NCI-H128 (cell line): Measurements from ENCODE around the gene KRTAP5-2.

ENCODE experiments used
- DNase-seq: peaks from one replicate; lab custom pipeline; 2025; ENCODE audit not compliant: unreplicated experiment; lab: John Stamatoyannopoulos, UW

The KRTAP5-2 gene

DNA sequence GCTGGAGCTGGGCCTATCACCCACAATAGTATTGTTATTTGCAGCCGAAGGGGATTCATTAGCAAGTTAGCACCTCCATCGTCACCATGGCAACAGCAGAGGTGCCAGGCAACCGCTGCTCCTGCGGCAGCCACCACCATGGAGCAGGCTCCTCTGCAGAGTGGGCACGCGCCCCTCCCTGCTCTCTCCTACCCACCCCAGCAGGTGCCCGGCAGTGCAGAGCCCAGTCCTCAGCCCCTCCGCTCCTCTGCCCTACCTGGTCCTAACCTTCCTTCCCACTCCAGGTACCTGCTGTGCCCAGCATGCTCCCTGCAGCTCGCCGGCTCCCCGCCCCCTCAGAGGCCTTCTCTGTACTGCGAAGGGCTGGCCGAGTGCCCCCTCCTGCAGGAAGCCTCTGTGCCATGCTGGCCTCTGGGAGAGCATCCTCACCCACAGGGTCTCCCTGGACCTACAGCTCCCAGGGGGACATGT is 29.6 kb downstream of the KRTAP5-2 start:
- DNase-seq = peak; percentile 39

DNA sequence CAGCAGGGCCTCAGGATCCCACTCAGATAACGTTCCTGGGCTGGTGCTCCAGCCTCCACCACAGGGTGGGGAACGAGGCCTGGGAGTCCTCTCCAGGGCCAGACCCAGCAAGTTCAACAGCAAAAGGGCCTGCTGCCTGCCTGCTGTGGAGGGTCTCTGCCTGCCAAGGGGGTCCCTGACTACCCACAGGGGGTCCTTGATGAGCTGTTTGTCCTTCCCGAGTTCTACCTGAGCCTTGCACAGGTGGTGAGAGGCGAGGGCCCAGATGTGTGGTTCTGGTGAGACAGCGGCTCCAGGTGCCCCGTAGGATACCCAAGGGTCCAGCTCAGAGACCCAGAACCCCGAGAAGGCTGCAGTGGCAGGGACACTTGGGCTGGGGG is 30.4 kb downstream of the KRTAP5-2 start:
- DNase-seq = no peak

DNA sequence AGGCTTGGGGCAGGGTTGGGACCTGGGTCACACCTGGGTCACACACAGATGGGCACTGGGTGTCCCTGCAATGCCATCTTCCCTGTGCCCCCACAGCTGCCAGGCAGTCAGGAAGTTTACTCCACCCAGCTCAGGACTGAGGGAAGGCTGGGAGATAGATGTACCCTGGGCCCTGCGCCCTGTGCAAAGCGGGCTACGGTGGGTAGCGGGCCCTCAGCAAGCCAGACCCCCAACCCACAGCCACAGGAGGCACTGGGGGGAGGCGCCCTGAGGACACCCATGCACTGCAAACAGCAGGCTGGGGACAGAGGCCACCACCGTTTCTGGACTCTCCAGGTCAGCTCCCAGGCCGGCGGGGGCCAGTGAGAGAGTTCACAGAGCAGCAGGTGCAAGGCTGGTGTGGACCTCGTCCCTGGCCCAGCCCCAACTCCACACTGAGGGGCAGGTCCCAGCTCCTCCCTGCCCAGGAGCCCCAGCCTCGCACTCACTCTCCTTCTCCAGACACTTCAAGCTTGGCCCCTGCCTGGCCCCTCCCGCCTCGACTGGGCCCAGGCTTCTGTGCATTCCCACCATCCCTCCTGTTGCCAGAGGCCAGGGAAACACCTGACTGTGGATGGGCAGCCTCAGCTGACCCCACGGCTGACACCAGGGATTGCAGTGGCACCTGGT is 30.9 kb downstream of the KRTAP5-2 start:
- no peak for DNase-seq

DNA sequence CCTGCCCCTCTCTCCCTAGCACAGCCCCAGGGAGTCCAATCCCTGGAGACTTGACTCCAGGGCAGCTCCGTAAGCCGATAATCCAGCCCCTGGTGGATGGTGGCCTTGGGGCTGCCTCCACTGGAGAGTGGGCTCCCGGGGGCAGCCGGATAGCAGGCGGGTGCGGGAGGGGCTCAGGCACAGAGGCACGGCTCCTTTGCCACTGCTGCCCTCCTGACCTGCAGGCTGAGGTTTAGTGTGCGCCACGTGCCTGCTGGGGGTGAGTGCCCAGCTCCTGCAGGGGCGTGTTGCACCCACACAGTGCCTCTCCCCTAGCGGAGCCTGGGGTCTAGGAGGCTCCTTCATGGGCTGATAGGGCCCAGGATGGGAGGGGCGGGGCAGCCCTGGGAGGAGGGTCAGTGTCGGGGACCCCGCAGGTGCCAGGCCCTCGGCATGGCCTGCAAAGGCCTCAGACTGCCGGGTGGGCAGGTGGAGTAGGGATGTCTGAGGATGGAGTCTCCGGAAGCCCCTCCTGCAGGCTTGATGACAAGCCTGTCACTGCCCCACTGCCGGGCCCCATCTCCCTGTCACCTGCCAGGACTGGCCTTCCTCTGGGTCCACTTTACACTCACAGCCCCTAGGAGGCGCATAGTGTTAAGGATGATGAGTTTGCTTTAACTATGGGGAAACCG is 31.6 kb downstream of the KRTAP5-2 start:
- no peak for DNase-seq

DNA sequence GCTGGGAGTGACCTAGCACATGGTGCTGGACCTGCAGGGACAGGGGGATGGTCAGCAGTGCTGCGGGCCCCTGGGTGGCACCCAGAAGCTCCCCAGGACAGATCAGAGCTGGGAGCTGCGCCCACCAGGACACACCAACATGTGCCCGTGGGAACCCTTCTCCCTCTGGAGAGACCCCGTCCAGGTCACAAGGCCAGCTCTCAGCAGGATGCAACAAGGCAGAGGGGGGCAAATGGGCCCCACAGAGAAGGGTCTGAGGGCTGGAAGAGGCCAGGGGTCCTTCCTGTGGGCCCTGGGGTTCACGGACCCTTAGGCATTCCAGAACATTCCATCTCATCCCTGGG is 32.2 kb downstream of the KRTAP5-2 start:
- DNase-seq = no peak

DNA sequence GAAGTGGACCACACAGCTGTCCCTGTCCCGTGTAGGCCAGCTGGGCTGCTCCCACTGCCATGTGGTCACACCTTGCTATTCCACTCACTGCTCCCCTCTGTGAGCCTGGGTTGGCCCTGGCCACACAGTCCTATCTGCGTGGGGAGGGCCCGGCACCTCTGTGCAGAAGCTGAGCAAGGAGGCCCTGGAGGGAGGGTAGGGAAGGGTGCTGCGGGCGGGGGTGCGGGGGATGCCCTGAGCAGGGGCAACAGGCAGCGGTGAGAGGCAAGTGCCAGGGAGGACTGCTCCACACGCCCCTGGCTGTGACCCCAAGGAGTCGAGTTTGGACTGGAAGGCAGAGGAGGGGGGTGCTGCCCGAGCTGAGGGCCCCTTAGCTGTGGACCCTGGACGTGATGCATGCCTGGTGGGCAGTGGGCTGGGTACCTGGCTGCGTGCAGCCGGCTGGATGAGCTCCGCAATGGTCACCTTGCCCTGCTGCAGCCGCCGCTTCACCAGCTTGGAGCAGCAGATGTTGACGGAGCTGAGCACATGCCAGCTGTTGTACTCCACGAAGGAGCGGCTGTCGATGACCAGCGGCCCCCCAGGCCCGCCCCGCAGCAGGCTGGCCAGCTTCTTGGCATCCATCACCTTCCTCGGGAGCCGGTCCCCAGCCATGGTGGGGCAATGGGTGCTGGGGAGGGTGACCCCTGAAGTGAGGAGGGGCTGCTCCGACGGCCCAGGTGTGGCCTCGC is 32.8 kb downstream of the KRTAP5-2 start:
- DNase-seq = no peak

DNA sequence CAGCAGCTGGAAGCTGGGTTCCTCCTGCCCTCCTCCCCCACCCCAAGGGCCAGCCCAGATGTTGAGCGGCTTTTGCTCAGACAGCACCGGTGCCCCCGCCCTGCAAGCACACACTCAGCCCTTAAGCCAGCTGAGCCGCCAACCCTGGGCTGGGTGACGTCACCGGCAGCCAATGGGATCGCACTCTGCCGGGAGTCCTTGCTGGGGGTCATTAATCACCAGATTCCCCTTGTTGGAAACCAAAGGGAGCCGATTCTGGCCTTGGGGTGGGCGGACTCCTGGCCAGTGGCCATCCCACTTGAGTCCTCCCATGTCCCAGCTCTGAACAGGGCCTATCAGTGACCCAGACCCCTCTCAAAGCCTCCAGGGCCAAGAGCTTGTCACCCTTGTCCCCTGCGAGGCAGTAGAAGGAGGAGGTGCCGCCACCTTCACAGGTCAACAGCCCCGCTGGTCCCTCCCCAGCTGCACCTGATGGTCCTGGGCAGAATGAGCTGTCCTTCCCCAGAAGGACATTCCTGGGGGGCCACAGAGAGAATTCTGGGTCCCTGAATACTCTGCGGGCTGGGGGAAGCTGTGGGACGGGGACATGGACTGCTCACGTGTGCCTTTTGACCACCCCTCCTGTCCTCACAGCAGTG is 33.4 kb downstream of the KRTAP5-2 start:
- no peak for DNase-seq

DNA sequence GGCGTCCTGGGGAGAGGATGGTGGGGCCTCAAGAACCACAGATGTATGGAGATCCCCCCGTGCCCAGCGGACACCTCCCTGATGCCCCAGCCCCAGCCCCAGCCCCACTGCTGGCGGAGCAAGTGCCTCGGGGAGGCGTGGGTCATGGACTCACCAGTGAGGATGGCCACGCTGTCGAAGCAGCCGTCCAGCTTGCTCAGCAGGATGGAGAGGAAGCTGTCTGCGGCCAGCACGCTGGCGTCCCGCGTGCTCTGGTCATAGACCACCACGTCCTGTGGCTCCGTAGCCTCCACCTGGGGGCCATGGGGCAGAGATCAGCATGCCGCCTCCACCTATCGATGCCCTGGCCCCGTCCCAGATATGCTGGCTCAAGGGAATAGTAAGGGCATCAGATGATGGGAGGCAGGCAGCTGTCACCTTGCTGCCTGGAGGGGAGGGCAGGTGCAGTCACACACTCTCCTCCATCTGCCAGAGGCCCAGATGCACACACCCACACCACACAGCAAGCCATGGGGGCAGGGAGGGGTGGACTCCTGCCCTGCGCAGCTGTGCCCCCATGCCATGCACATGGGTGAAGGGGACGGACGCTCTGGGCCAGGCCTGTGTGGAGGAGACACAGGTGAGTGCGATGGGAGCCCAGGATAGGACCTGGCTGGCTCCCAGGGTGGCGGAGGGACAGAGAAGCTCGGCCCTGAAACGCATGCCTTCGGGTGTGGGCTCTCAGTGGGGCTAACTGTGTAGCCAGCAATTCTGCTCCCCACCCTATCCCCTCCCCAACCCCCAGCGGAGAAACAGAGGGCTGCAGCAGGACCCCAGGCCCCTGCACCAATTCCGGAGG is 34.2 kb downstream of the KRTAP5-2 start:
- DNase-seq = no peak

DNA sequence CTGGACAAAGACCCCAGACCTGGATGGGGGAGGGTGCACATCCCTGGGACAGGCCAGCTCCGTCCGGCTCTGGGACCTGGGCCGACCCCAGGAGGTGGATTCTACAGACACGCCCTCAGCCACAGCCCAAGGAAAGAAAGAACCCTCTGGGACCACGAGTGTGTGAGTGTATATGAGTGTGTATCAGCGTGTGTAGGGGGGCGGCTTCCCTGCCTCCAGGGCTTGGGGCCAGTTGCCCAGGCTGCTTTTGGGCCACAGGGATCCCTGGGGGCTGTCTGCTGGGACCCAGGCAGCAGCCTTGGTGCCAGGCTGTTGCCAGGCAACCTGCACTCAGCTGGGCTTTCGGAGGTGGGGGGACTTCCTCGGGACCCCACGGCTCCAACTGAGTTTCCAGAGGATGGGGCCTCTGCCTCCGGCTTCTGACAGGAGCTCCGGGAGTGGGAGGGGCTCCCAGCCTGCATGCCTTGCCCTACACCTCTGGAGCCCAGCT is 34.9 kb downstream of the KRTAP5-2 start:
- no peak for DNase-seq

DNA sequence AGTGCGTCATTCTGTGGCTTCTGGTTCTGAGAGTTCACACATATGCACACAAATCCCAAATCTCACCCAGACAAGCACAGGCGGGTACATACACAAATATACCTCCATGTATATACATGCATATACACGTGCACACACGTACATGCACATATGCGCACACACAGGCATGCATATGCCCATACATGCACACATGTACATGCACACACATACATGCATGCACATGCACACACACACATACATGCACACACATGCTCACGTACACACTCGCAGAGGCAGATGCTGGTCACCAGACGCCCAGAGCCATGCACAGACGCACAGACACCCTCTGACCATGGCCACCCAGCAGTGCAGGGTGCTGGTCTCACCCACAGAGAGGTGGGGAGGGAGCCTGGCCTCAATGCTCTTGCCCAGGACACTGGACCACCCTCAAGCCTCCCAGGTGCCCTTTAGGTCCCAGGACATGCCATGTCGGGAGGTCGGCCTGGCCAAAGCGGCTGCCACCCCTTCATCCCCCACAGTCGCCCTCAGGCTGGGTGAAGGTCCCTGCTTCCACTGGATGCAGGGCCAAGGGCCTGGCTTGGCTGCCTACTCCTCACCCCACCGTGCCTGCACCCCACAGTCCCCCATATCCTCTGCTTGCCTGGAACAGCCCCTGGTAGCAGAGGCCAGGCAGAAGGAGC is 35.5 kb downstream of the KRTAP5-2 start:
- DNase-seq = no peak

DNA sequence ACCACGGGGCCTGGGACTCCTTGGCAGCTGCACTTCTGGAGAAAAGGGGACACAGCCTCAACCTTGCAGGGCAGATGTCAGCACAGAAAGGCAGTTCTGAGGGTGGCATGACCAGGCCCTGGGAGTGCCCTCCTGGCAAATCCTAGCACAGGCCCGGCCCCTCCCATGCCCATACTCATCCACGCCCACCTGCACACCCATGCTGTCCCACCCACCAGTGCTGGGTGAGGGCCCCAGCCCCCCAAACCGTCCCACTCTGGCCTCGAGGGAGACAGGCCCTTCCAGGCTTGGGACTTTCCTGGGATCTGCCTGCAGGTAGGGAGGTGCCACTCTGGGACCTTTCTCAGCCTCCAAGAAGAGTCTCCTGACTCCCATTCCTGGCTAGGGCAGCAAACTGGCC is 36.1 kb downstream of the KRTAP5-2 start:
- no peak for DNase-seq

DNA sequence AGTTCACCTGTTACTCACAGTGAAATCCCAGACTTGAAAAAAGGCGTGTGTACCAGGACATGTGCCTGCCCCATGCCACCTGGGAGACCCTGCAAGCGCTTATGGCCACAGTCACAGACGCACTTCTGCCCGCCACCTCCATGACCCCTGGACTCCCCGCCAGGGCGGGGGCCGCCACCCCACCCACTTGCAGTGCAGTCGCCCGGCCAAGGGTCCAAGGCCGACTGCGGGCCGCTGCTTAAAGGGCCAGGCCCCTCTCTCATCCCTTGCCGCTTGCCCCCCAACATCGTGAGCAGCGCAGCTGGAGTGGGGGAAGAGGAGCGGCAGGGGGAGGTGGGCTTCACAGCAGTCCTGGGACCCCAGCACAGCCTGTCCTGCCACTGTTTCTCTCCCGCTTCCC is 36.8 kb downstream of the KRTAP5-2 start:
- no peak for DNase-seq

DNA sequence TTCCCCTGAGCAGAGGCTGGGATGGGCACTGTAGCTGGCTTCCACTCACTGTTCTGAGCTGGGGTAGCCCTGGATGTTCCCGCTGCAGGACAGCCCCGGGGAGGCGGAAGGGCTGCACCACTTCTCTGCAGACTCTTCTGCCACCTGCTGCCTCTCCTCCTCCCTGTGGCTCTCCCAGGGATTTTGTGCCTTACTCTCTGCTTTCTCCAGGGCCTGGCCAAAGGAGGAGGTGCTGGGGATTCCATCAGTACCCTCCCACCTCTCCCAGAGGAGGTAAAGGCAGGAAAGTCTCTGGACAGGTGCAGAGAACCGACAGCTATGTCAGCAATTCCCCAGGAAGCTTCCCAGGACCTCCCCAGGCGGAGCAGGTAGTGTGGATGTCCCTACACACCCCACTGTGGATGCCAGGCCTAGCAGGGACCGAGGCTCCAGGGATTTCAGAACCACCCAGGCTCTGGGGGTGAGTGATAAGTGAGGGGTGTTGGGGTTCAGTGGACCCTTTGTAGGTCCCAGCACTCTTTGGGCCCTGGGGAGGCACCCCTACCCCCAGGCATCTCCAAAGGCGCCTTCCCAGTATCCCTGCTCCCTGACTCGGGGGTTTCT is 37.3 kb downstream of the KRTAP5-2 start:
- no peak for DNase-seq

DNA sequence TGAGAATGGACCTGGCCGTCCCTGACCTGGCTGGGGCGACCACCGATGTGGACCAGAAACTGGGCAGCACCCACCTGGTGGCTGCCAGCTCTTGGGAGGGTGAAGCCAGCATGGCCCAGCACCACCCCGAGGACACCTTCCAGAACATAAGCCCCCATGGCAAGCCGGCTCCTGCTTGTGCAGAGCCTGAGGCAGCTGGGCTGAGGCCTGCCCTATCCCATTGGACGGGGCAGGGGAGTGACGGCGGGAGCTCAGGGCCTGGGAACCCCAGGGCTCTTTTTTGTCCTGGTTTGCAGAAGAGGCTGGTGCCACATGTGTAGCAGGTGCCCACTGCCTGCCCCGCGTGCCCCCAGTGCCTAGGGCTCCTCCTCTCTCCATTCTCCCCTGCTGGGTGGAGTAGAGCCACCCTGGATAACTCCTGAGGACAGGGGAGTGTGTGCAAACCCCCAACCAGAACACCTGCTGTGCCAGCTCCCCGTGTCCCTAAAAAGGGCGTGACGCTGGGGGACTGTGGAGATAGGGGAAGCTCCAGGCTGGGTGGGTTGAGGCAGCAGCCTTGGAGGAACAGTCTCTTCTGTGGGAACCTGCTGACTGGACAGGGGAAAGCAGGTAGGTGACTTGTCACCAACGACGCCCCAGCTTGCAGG is 38.0 kb downstream of the KRTAP5-2 start:
- DNase-seq = no peak

DNA sequence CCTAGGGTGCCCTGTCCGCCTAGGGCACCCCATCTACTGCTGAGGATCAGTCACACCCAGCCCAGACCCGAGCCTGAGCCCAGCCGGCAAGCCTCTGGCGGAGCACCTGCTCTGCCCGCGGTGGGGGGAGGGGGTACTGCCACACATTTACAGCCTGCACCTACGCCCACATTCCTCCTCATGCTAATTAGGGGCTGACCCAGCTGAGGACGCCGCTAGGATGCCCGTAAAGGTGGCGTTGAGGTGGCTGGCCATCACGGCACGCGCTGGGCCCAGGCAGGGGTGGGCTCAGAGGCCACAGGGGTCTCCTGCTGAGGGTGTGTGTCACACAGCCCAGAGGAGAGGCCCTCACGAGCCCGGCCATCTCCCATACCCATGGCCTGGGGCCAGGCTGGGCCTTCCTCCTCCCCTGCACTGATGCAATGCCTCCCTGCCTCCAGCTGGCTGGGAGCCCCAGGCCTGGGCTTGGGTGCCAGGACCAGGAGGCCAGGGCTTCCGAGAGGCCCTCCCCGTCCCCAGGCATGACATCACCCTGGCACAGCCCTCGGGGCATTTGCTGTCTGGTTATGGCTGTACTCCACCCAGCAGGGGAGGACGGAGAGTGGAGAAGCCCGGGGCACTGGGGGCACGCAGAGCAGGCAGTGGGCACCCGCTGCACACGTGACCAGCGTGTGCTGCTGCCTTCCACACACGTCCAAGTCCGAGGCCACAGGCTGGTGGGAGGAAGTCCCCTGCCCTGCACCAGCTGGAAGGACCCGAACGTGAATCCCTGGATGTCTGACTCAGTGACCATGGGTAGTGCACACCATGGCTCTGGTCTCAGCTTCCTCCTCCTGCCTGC is 38.8 kb downstream of the KRTAP5-2 start:
- DNase-seq = no peak

DNA sequence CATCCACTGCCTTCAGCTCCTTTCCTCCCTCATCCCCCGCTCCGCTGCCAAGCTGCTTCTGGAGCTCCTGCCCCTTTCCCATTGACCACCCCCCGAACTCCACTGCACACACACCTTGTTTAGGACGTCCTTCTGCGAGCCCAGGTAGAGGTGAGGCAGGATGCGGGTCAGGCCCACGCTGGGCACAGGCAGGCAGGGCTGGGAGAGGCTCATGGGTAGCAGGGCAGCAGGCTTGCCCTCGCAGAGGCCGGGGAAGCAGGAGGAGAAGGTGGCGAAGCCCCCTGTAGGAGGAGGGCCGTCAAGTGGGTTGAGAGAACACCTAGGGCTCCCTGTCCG is 39.4 kb downstream of the KRTAP5-2 start:
- no peak for DNase-seq

DNA sequence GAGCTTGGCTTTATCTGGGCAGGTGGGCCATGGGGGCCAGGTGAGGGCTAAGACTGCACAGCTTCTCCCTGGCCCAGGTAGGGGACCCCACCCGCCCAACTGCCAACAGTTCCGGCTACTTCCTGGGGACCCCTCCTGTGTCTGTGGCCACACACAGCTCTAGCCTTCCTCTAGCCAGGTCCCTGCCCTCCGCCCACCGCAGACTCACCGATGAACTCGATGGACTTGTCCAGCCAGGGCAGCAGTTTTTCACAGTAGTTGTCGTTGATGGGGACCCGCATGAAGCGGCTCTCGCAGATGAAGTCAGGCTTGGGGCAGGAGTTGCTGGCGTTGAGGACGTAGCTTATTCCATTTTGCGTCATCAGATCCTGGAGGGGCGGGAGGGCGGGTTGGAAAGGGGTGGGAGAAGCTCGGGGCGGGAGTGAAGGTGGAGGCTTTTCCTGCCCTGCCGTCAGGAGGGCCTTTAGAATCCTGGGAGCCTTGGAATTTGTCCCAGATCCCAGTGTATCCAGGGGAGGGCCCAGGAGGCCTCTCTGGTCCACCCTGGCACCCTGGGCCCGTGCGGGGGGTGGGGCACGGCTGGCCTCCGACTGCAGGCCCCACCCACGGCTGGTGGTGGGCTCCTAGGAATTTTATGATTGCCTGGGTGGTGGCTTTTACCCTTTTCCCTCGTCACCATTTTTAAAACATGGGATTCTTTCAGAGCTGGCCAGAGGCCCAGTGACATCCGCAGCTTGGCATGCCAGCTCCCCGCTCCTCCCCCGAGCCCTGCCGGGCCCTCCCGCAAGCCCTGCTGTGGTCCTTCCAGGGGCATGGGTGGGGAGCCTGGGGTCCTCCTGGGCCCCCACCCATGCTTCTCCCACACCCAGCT is 40.0 kb downstream of the KRTAP5-2 start:
- DNase-seq = no peak
